Measurements from ENCODE around the gene NOX5. TPM values are rescaled to one million over a fixed set of nuclear protein-coding genes. Genes with fewer than 3 reads are reported as not detected.

The NOX5 gene
- total and polyA plus RNA-seq, 10 of the 15 experiments (the other 5 are each of a cell fraction or from before 2014, with no cell fraction given), result not detected

GRCh38 chr15:69032031-69032430 lies 17.5 kb downstream of the NOX5 start:
- FAIRE-seq (no peak), ATAC-seq (no peak), DNase-seq (ENCODE audit: low read depth, low spot score) (no peak)
- Histone ChIP-seq H2AFZ (ENCODE audit: control insufficient read depth, low read depth, low read length) (no peak overlapping the region), H3K4me1 (ENCODE audit: control insufficient read depth, insufficient read depth, low read length) (no peaks in the 10 kb centered on the region), H3K4me2 (ENCODE audit: control insufficient read depth, insufficient read depth) (no peak overlapping the region), H3K9me3 (replicated peaks; ENCODE audit: control insufficient read depth, insufficient read depth, low read length) (no peaks in the 10 kb centered on the region), H3K9ac (ENCODE audit: control insufficient read depth, insufficient read depth, low read length) (no peak overlapping the region), H3K27ac (ENCODE audit: control insufficient read depth, insufficient read depth) (no peak overlapping the region), H3K36me3 (ENCODE audit: control insufficient read depth in 2 of 2, insufficient read depth in 2 of 2, low read length in 1 of 2) (no peaks in the 10 kb centered on the region), H3K4me3 (no peak overlapping the region), H4K20me1 (ENCODE audit: control insufficient read depth, insufficient read depth) (no peaks in the 10 kb centered on the region), H3K79me2 (ENCODE audit: control insufficient read depth, insufficient read depth, low read length) (no peaks in the 10 kb centered on the region), H3K27me3 (replicated peaks in 1 of 2; ENCODE audit: control insufficient read depth in 2 of 2, insufficient read depth in 2 of 2, low read length in 1 of 2) (peaks cover 0 to 5% of the 10 kb centered on the region in 2 experiments; a peak in 1 of 4 replicates)
- BruUV-seq (replicated peaks), result no TSS peak
- ChIA-PET POLR2A (interaction anchor here (0.6 kb wide), 1 partner anchor 135 kb away, joined by 5 read pairs; no protein-coding TSS in a partner anchor), CTCF (interaction anchor here (1.0 to 1.8 kb wide), 2 partner anchors 30 to 362 kb away, joined by 3 to 6 read pairs; no protein-coding TSS in a partner anchor), SMC1A (ENCODE audit: uncharacterized antibody, unreplicated experiment) (no interaction called here), RAD21 (ENCODE audit: unreplicated experiment) (no interaction called here)
- WGBS (ENCODE audit: insufficient coverage, insufficient replicate concordance, low lambda C conversion rate, missing lambda C conversion rate), result 22% methylated on average over 5 of the region's 5 CpGs
- TF ChIP-seq, protein P1, sequence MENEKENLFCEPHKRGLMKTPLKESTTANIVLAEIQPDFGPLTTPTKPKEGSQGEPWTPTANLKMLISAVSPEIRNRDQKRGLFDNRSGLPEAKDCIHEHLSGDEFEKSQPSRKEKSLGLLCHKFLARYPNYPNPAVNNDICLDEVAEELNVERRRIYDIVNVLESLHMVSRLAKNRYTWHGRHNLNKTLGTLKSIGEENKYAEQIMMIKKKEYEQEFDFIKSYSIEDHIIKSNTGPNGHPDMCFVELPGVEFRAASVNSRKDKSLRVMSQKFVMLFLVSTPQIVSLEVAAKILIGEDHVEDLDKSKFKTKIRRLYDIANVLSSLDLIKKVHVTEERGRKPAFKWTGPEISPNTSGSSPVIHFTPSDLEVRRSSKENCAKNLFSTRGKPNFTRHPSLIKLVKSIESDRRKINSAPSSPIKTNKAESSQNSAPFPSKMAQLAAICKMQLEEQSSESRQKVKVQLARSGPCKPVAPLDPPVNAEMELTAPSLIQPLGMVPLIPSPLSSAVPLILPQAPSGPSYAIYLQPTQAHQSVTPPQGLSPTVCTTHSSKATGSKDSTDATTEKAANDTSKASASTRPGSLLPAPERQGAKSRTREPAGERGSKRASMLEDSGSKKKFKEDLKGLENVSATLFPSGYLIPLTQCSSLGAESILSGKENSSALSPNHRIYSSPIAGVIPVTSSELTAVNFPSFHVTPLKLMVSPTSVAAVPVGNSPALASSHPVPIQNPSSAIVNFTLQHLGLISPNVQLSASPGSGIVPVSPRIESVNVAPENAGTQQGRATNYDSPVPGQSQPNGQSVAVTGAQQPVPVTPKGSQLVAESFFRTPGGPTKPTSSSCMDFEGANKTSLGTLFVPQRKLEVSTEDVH (IDR thresholded peaks at IDR 0.05; ENCODE audit: low read depth, partially characterized antibody), result no peak
- no peak for TF ChIP-seq JUND (IDR thresholded peaks at IDR 0.05; ENCODE audit: low read depth, low read length)
- TF ChIP-seq IKZF2 (IDR thresholded peaks at IDR 0.05), result no peak
- no peak for TF ChIP-seq NFYA (IDR thresholded peaks at IDR 0.05; ENCODE audit: borderline replicate concordance, low read depth, low read length)
- no peak for TF ChIP-seq SMC3 (IDR thresholded peaks at IDR 0.05; ENCODE audit: borderline replicate concordance, low read length)
- TF ChIP-seq POLR2A (IDR thresholded peaks at IDR 0.05; ENCODE audit: low read depth, low read length), result no peak
- TF ChIP-seq ATF2 (IDR thresholded peaks at IDR 0.05; ENCODE audit: low read length), result no peak
- no peak for TF ChIP-seq LARP7 (IDR thresholded peaks at IDR 0.05)
- TF ChIP-seq MTA2 (IDR thresholded peaks at IDR 0.05; ENCODE audit: low read depth), result no peak
- no peak for TF ChIP-seq MYC (IDR thresholded peaks at IDR 0.05; ENCODE audit: insufficient read depth, insufficient read length, insufficient replicate concordance, low read length, severe bottlenecking)
- no peak for TF ChIP-seq ZNF622 (IDR thresholded peaks at IDR 0.05)
- no peak for TF ChIP-seq GATAD2B (conservative IDR thresholded peaks at IDR 0.05; ENCODE audit: low read depth)
- TF ChIP-seq ZNF217 (IDR thresholded peaks at IDR 0.05), result no peak
- intact Hi-C loops (cut with micrococcal nuclease; ENCODE audit: unreplicated experiment) (no loop called here), in situ Hi-C loops (cut with MboI) (no loop called here)
